Psoas muscle (tissue), 8 donors: ENCODE measurements around the gene ADAMTS8. TPM values are rescaled to one million over a fixed set of nuclear protein-coding genes. Genes with fewer than 3 reads are reported as not detected.

Experiments used
- ATAC-seq, 4 donors: fragments of 200-7000 bp; cut with Tn5 transposase; one replicate each; pipeline ENCODE4 v1.9.1; 2020; ENCODE audit warnings: moderate library complexity in 3 of 4, mild to moderate bottlenecking in 2 of 4
- DNase-seq, 2 donors: peaks; one replicate each; pipeline ENCODE4 v3.0.0-alpha.2; 2020
- H3K27ac ChIP-seq: fragments of 200-600 bp; one replicate; pipeline ENCODE4 v1.8.0; 2022
- H3K27me3 ChIP-seq, 3 donors: fragments of 200-600 bp in 1 of 3; one replicate each; pipeline versions ENCODE4 v1.6.1 to v1.8.0; 2013 to 2022; ENCODE audit warnings: low read length in 2 of 3, mild to moderate bottlenecking in 2 of 3, moderate library complexity in 1 of 3; ENCODE audit not compliant: insufficient read depth in 3 of 3
- H3K36me3 ChIP-seq, 2 donors: fragments of 200-600 bp in 1 of 2; one replicate each; pipeline versions ENCODE4 v1.6.1 to v1.8.0; 2013 to 2022; ENCODE audit warnings: low read depth in 1 of 2, mild to moderate bottlenecking in 1 of 2, moderate library complexity in 1 of 2; ENCODE audit not compliant: insufficient read depth in 1 of 2
- H3K4me1 ChIP-seq: fragments of 200-600 bp; one replicate; pipeline ENCODE4 v1.8.0; 2022
- H3K4me3 ChIP-seq: fragments of 200-600 bp; one replicate; pipeline ENCODE4 v1.8.0; 2022; ENCODE audit warnings: mild to moderate bottlenecking
- H3K9me3 ChIP-seq: fragments of 200-600 bp; one replicate; pipeline ENCODE4 v1.8.0; 2022
- CTCF ChIP-seq: fragments of 200-600 bp; IDR thresholded peaks from one replicate; pipeline ENCODE4 v1.8.0; 2022; ENCODE audit warnings: antibody characterized with exemption
- WGBS, 3 donors: extraction: QIAGEN DNeasy Blood & Tissue Kit; methylation state at CpG; one replicate each; pipeline versions ENCODE4 v1.1.6 to v1.1.7; 2013; 5-methylcytosine and 5-hydroxymethylcytosine counted together
- intact Hi-C, 2 donors: fragments of 100-400 bp; cut with DNase I; formaldehyde crosslinking; loops; one replicate each; pipeline versions ENCODE4 v1.11.0 to v1.14.2; 2022
- polyA plus RNA-seq, 3 donors: library from polyadenylated mRNA; stranded (reverse); fragments of 200-250 nt; gene quantifications; one replicate each; pipeline ENCODE4 v1.2.3, GENCODE V29; 2013
- total RNA-seq, 4 donors: library from RNA; stranded (reverse); fragmentation: NEBNext Ultra II Directional in 2 of 4; extraction: Animal tissue kit (Norgen Biotek cat#: 25700) in 2 of 4; gene quantifications; one replicate each; pipeline versions ENCODE4 v1.2.1 to v1.2.4, GENCODE V29; 2021 to 2023
- donor health status: healthy with polysubstance abuse.
- donor health status: DM: no; HTN: no; CAD: no; lungs with moderate emphysema.
- donor health status: Bipolar disorder and iron deficiency.
- donor health status: healthy.
- donor health status: DM: yes; HTN: yes; CAD: no.
- donor health status: DM: no; HTN: no; CAD: no.
- donor health status: DM: no; HTN: no; CAD: no.
- donor health status: DM: yes; HTN: yes; CAD: no.

The ADAMTS8 gene
- total and polyA plus RNA-seq, 7 donors = 0.12 to 1.2 (median 0.32) TPM; not detected in 1

- DNase-seq = no peak
- WGBS, 3 donors = 63 to 81% (median 66%) methylated on average over 9 of the region's 9 CpGs
- TF ChIP-seq CTCF = no peak
- intact Hi-C loops = no loop called here
- Histone ChIP-seq H3K4me3 (peak overlapping the region; percentile 70), H3K36me3 (no peaks in the 10 kb centered on the region), H3K27ac (no peak overlapping the region), H3K4me1 (peaks cover 13% of the 10 kb centered on the region), H3K27me3 (peaks cover 0 to 19% (median 0%) of the 10 kb centered on the region in 3 donors), H3K9me3 (no peaks in the 10 kb centered on the region)
- ATAC-seq = no peak
Observed at GRCh38 chr11:130452176-130452575, 23.8 kb upstream of the ADAMTS8 start.

GRCh38 chr11:130451231-130452019 lies 23.0 kb upstream of the ADAMTS8 start:
- ATAC-seq (peak in 3 of 4 donors; percentile 30 to 57 (median 49)), DNase-seq (peak in 1 of 2 donors; percentile 76)
- Histone ChIP-seq H3K27ac (no peak overlapping the region), H3K4me3 (peak overlapping the region; percentile 70), H3K4me1 (peaks cover 13% of the 10 kb centered on the region), H3K36me3 (no peaks in the 10 kb centered on the region), H3K27me3 (peaks cover 0 to 19% (median 0%) of the 10 kb centered on the region in 3 donors), H3K9me3 (no peaks in the 10 kb centered on the region)
- intact Hi-C loops = no loop called here
- WGBS, 3 donors = 43 to 50% (median 46%) methylated on average over 6 of the region's 6 CpGs
- TF ChIP-seq CTCF = no peak

GRCh38 chr11:130449996-130450769 lies 21.8 kb upstream of the ADAMTS8 start:
- Histone ChIP-seq H3K36me3 (no peaks in the 10 kb centered on the region), H3K4me1 (peaks cover 13% of the 10 kb centered on the region), H3K9me3 (no peaks in the 10 kb centered on the region), H3K4me3 (peak overlapping the region; percentile 70), H3K27ac (peak overlapping the region; percentile 31), H3K27me3 (peaks cover 0 to 13% (median 0%) of the 10 kb centered on the region in 3 donors)
- DNase-seq = peak; percentile 82 to 91
- peak; percentile 49 for TF ChIP-seq CTCF
- peak; percentile 57 to 75 (median 72) for ATAC-seq
- 20 to 25% (median 20%) methylated on average over 34 of the region's 34 CpGs for WGBS, 3 donors
- intact Hi-C loops = loop anchor here (5.0 to 10.0 kb wide), 4 partner anchors 75 to 377 kb away; no protein-coding TSS in a partner anchor

GRCh38 chr11:130449310-130449990 lies 21.0 kb upstream of the ADAMTS8 start:
- Histone ChIP-seq H3K4me1 (peaks cover 13% of the 10 kb centered on the region), H3K27me3 (peaks cover 0 to 13% (median 0%) of the 10 kb centered on the region in 3 donors), H3K9me3 (no peaks in the 10 kb centered on the region), H3K4me3 (peak overlapping the region; percentile 70), H3K27ac (peak overlapping the region; percentile 31), H3K36me3 (no peaks in the 10 kb centered on the region)
- ATAC-seq (peak in 2 of 4 donors; percentile 36 to 45), DNase-seq (no peak)
- 2% methylated on average over 60 to 64 of the region's 64 CpGs for WGBS, 3 donors
- intact Hi-C loops = loop anchor here (5.0 to 10.0 kb wide), 4 partner anchors 75 to 378 kb away; no protein-coding TSS in a partner anchor
- TF ChIP-seq CTCF = no peak
